Hepatocyte (in vitro differentiated cells): ENCODE data around the gene ARF3. TPM values are rescaled to one million over a fixed set of nuclear protein-coding genes. Genes with fewer than 3 reads are reported as not detected.

Experiments used
- DNase-seq: peaks from one replicate; pipeline ENCODE4 v3.0.0-alpha.2; 2016; ENCODE audit warnings: low spot score
- H2AFZ ChIP-seq: fragments of 200-600 bp; sonication (generic); 2 replicates; pipeline ENCODE4 v1.6.0; 2016; ENCODE audit warnings: antibody characterized with exemption, mild to moderate bottlenecking
- H3K27ac ChIP-seq: fragments of 200-600 bp; sonication (generic); 2 replicates; pipeline ENCODE4 v1.5.1; 2016; ENCODE audit warnings: mild to moderate bottlenecking
- H3K27me3 ChIP-seq: fragments of 200-600 bp; sonication (generic); 2 replicates; pipeline ENCODE4 v1.6.1; 2016
- H3K36me3 ChIP-seq: fragments of 200-600 bp; sonication (generic); replicated peaks from 2 replicates; pipeline ENCODE4 v1.5.1; 2016; ENCODE audit warnings: low read depth; ENCODE audit not compliant: insufficient read depth
- H3K4me1 ChIP-seq: fragments of 200-600 bp; sonication (generic); 2 replicates; pipeline ENCODE4 v1.5.1; 2016; ENCODE audit warnings: mild to moderate bottlenecking, moderate library complexity; ENCODE audit not compliant: insufficient read depth
- H3K4me2 ChIP-seq: fragments of 200-600 bp; sonication (generic); 2 replicates; pipeline ENCODE4 v1.6.0; 2016
- H3K4me3 ChIP-seq: fragments of 200-600 bp; sonication (generic); 2 replicates; pipeline ENCODE4 v1.5.1; 2016; ENCODE audit warnings: mild to moderate bottlenecking
- H3K79me2 ChIP-seq: fragments of 200-600 bp; sonication (generic); 2 replicates; pipeline ENCODE4 v1.6.0; 2017; ENCODE audit warnings: mild to moderate bottlenecking
- H3K9me2 ChIP-seq: fragments of 200-600 bp; sonication (generic); replicated peaks from 2 replicates; pipeline ENCODE4 v1.6.0; 2017; ENCODE audit warnings: mild to moderate bottlenecking; ENCODE audit not compliant: insufficient read depth
- H3K9me3 ChIP-seq: fragments of 200-600 bp; sonication (generic); 2 replicates; pipeline ENCODE4 v1.5.1; 2016; ENCODE audit warnings: low read depth, mild to moderate bottlenecking
- H4K20me1 ChIP-seq: fragments of 200-600 bp; sonication (generic); 2 replicates; pipeline ENCODE4 v1.6.0; 2016; ENCODE audit warnings: mild to moderate bottlenecking; ENCODE audit not compliant: insufficient read depth, poor library complexity, severe bottlenecking
- CTCF ChIP-seq: fragments of 200-600 bp; sonication (generic); IDR thresholded peaks from 2 replicates; pipeline ENCODE4 v1.5.1; 2016; ENCODE audit warnings: antibody characterized with exemption, mild to moderate bottlenecking; ENCODE audit not compliant: poor library complexity
- EZH2 ChIP-seq: fragments of 200-600 bp; sonication (generic); IDR thresholded peaks from 2 replicates; pipeline ENCODE4 v1.6.1; 2016; ENCODE audit warnings: antibody characterized with exemption, mild to moderate bottlenecking, borderline replicate concordance
- EZH2phosphoT487 ChIP-seq: fragments of 200-600 bp; sonication (generic); IDR thresholded peaks from one replicate; pipeline ENCODE4 v1.6.1; 2018; ENCODE audit warnings: antibody characterized with exemption, mild to moderate bottlenecking, low read depth, moderate library complexity; ENCODE audit not compliant: unreplicated experiment, severe bottlenecking
- WGBS: methylation state at CpG from one replicate; pipeline ENCODE4 v1.1.6; 2016; ENCODE audit warnings: low lambda C conversion rate; ENCODE audit errors: missing lambda C conversion rate; 5-methylcytosine and 5-hydroxymethylcytosine counted together
- polyA plus RNA-seq: library from polyadenylated mRNA; unstranded; fragments of >200 nt; fragmentation: Nextera tagmentation; extraction: Ambion mirVana; gene quantifications from 2 replicates; pipeline ENCODE4 v1.2.1, GENCODE V29; 2016
- total RNA-seq: library from RNA; depleted of rRNA; stranded (reverse); fragments of >200 nt; gene quantifications from 2 replicates; pipeline ENCODE4 v1.2.3, GENCODE V29; 2014

Gene ARF3
- total and polyA plus RNA-seq, 2 experiments from 2014 or later, result 57.6 to 71.3 TPM

GRCh38 chr12:48969160-48969771 is 12.0 kb upstream of the ARF3 start:
- Histone ChIP-seq H3K9me3 (no peaks in the 10 kb centered on the region), H3K9me2 (no peaks in the 10 kb centered on the region), H3K27ac (no peak overlapping the region), H4K20me1 (no peaks in the 10 kb centered on the region), H2AFZ (no peak overlapping the region), H3K4me3 (no peak overlapping the region), H3K4me2 (peak overlapping the region; percentile 78), H3K36me3 (no peaks in the 10 kb centered on the region), H3K27me3 (peaks cover 50% of the 10 kb centered on the region), H3K4me1 (peaks cover 24% of the 10 kb centered on the region), H3K79me2 (no peaks in the 10 kb centered on the region)
- WGBS, result 56% methylated on average over 7 of the region's 8 CpGs
- no peak for DNase-seq
- TF ChIP-seq EZH2phosphoT487 (no peak), EZH2 (no peak), CTCF (no peak)

GRCh38 chr12:48968467-48968866 is 11.2 kb upstream of the ARF3 start:
- H3K9me2 ChIP-seq, result no peaks in the 10 kb centered on the region
- no peaks in the 10 kb centered on the region for H3K79me2 ChIP-seq
- peaks cover 42% of the 10 kb centered on the region for H3K27me3 ChIP-seq
- H3K4me2 ChIP-seq, result no peak overlapping the region
- no peaks in the 10 kb centered on the region for H3K9me3 ChIP-seq
- no peak for TF ChIP-seq CTCF
- TF ChIP-seq EZH2, result no peak
- no peak for TF ChIP-seq EZH2phosphoT487
- peaks cover 24% of the 10 kb centered on the region for H3K4me1 ChIP-seq
- 68% methylated on average over 3 of the region's 3 CpGs for WGBS
- no peaks in the 10 kb centered on the region for H4K20me1 ChIP-seq
- no peak overlapping the region for H3K27ac ChIP-seq
- H3K4me3 ChIP-seq, result no peak overlapping the region
- no peak for DNase-seq
- H3K36me3 ChIP-seq, result no peaks in the 10 kb centered on the region
- no peak overlapping the region for H2AFZ ChIP-seq

- H3K4me3 ChIP-seq, result no peak overlapping the region
- no peak overlapping the region for H3K27ac ChIP-seq
- H4K20me1 ChIP-seq, result no peaks in the 10 kb centered on the region
- DNase-seq, result no peak
- TF ChIP-seq EZH2 (no peak), EZH2phosphoT487 (no peak), CTCF (no peak)
- H3K79me2 ChIP-seq, result no peaks in the 10 kb centered on the region
- H3K36me3 ChIP-seq, result no peaks in the 10 kb centered on the region
- 66% methylated on average over 7 of the region's 7 CpGs for WGBS
- no peaks in the 10 kb centered on the region for H3K9me2 ChIP-seq
- H2AFZ ChIP-seq, result no peak overlapping the region
- H3K9me3 ChIP-seq, result no peaks in the 10 kb centered on the region
- H3K27me3 ChIP-seq, result peaks cover 38% of the 10 kb centered on the region
- H3K4me2 ChIP-seq, result no peak overlapping the region
- H3K4me1 ChIP-seq, result peaks cover 24% of the 10 kb centered on the region
These were observed 10.7 kb upstream of the ARF3 start for GRCh38 chr12:48967991-48968390.
